NCI-H345 treated with DMSO at 0.1 percent for 48 hours (cell line): ENCODE data around the gene FCF1.

Experiments used
- DNase-seq: peaks from one replicate; lab custom pipeline; 2025; ENCODE audit not compliant: unreplicated experiment; lab: John Stamatoyannopoulos, UW

Gene FCF1

GRCh38 chr14:74712499-74713394 lies at the start of gene FCF1, which contains the start of gene AREL1:
FCF1 (plus strand) TSS chr14:74713144; CDS start chr14:74713198, 54 bp downstream.
AREL1 (minus strand) TSS chr14:74713080; CDS start chr14:74685615, 27,465 bp downstream.
- no peak for DNase-seq

GRCh38 chr14:74663884-74664283 lies 49.1 kb upstream of the FCF1 start:
- DNase-seq = no peak

GRCh38 chr14:74664717-74665116 lies 48.2 kb upstream of the FCF1 start:
- no peak for DNase-seq

DNA sequence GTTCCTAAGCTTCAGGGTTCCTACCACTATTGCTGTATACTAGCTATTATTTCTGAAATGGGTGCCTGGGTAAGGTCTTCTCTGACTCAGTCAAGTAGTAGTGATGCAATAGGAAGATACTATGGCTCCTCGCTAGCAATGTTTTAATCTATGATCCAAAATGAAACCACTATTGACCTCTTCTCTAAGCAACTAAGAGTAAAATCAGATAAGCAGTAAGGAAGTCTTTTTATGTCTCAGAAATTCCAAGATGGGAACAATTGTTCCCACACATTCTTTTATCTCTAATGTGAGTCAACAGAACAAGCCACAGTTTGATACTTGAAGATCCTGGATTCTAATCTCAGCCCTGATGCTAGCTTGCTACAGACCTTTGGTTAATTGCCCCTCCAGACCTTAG lies 45.2 kb upstream of the FCF1 start:
- no peak for DNase-seq

GRCh38 chr14:74669256-74669655 lies 43.7 kb upstream of the FCF1 start:
- DNase-seq = no peak

- DNase-seq = no peak
Observed at GRCh38 chr14:74669846-74670245, 43.1 kb upstream of the FCF1 start.

DNA sequence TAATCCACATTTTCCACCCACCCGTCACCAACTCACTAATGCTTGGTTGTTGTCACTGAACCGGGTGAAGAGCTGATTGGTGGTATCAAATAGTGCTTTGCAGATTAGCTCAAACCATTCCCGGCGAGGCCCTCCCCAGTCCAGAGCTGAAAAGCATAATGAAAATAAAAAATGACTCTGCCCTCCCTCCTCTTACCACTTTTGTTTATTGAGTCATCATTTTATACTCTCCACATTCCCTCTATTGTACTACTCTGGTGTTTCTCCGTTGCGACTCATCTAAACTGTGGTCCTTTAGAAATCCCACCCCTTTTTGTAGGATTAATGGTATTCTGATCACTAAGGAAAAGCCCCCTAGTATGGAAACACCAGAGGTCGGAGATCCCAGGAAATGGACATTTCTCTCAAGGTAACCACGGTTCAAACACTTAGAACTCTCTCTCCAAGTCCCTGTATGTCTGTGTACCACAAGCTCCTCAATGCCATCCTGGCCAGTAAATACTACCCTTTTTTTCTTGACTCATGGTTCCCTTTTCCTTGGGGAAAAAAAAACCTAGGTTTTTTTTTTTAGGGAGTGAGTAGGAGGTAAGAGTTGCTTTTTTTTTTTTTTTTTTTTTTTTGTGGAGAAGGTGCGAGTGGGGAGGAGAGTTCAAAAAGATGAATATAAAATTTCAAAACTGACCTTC lies 42.1 kb upstream of the FCF1 start:
- no peak for DNase-seq

DNA sequence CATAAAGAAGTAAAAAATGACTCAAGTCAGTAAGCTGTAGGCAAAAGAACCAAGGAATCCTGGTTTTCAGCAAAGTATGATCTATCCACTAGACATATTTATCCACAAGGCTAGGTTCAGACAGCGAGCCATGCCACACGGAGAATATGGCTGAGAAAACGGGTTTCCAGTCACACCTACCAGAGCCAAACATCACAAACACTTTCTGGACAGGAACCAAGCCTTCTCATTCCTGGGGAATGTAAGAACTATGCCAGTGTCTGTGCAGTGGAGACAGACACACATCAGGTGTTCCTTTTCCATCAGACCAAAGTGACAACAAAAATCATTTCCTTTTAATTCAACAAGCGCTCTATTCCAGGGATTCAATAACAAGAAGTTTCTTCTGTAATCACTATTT lies 41.2 kb upstream of the FCF1 start:
- DNase-seq = no peak

DNA sequence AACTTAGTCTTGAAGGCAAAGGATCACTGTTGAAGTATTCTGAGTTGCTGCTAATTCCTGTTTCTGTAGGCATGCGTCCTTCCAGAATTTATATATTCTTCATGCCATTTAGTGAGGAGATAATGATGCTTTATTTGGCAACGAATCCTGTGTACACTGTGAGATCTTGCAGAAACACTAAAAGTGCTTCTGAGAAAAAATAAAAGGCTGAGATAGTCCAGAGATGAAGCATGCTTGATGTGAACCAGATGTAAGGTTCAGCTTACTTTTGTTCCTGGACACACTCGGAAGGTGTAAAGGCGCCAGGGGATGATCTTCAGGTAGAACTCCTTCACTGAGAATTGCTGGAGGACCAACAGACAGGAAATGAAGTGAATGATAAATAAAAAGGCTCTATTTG lies 39.2 kb upstream of the FCF1 start:
- no peak for DNase-seq

GRCh38 chr14:74675219-74675618 lies 37.7 kb upstream of the FCF1 start:
- DNase-seq = no peak

DNA sequence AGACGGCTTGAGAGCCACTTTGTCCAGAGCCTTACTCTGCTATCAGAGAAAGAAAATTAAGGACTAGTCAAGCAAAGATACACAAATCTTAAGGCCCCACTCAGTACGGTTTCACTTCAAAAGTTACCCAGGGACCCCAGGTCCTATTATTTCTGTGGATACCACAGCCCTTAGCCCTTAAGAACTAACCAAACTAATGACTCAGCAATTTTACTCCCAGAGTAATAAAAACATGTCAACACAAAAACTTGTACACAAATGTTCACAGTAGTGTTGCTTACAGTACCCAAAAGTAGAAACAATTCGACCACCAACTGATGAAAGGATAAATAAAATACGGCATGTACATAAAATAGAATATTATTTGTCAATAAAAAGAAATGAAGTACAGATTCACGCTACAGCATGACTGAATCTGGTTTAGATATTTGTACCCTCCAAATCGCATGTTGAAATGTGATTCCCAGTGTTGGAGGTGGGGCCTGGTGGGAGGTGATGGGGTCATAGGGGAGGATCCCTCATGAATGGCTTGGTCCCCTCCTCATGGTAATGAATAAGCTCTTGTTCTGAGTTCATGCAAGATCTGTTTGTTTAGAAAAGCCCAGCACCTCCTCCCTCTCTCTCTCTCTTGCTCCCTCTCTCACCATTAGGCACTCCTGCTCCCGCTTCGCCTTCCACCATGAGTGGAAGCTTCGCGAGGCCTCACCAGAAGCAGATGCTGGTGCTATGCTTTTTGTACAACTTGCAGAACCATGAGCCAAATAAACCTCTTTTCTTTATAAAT lies 30.6 kb upstream of the FCF1 start:
- no peak for DNase-seq

DNA sequence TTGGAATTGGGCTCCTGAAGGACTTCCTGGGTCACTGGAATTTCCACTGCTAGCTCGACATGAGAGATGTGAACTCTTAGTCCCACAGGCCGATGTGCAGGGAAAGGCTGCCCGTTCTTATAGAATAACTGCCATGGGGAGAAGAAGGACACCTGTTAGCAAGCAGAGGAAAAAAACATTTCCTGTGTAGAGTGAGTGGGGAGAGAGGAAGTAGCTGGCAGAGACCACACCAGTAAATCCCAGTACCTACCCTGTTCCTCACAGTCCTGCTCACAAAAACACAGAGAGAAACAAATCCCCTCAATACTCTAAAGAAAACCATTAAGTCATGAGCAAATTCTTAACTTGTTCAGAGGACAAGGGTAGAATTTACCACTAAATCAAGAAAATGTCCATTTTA lies 29.5 kb upstream of the FCF1 start:
- no peak for DNase-seq

GRCh38 chr14:74684434-74684833 lies 28.5 kb upstream of the FCF1 start:
- no peak for DNase-seq

- no peak for DNase-seq
Observed at GRCh38 chr14:74685056-74685455, 27.9 kb upstream of the FCF1 start.

DNA sequence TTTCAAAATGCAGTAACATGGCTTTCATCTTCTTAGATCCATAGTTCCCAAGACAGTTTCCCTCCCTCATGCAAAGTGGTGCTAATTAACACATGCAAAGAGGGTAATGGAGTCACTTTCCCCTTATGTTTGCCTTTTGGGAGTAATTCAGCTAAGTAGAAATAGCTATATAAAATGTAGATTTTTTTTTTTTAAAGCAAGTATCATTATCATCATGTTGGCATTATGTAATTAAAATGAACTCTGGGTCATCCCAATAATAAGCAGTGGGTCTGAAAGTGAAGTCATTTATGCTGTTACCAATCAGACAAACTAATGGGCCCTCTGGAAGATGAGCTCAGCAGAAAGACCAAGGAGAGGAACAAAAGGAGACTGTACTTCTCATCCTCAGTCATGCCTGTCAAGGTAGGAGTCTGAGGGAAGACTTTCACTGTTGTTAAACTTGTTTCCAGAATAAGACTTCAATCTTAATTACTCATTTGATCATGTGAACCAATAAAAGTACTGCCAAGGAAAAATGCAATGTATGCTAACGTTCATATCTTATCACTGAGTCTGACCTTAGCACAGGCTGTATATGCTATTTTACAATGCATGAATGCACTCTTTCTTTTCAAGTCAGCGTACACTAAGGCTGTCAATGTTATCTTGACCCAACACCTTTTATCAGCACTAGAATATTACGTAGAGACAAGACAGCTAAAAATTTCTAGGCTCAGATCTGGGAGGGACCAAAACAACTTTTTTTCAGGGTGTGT lies 26.8 kb upstream of the FCF1 start:
- DNase-seq = no peak

GRCh38 chr14:74691456-74691855 lies 21.5 kb upstream of the FCF1 start:
- no peak for DNase-seq

DNA sequence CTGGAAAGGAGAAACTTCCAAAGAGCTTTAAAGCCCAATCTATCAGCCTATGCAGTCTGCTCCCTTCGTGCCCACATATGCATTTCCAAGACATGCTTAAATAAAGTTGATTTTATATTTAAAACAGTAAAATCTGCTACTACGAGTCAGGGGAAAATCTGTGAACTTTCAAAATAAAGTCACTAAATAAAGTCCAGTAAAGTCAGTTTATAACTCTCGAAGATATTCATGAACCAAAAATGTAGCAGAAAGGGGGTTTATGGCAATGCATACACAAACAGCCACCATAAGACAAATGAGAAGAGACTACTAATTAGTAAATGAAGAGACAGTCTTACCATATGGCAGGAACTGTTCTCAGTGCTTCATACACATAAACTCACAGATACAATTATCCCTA lies 19.8 kb upstream of the FCF1 start:
- DNase-seq = no peak

DNA sequence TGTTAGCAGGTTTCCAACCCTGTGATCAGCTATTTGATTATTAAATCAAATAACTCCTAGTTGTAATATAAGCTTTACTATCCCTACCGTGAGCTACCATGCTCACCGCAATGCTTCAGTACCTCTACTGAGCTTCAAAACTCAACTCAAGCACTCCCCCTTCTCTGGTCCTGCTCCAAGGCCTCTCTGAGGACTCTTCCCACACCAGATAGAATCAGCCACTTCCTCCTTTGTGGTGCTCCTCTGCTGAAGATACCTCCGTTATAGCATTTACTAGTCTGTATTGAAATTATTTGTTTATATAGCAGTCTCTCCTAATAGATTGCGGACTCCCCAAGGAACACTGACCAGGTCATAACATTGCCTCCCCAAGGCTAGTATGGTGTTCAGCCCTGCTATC lies 17.5 kb upstream of the FCF1 start:
- DNase-seq = no peak

DNA sequence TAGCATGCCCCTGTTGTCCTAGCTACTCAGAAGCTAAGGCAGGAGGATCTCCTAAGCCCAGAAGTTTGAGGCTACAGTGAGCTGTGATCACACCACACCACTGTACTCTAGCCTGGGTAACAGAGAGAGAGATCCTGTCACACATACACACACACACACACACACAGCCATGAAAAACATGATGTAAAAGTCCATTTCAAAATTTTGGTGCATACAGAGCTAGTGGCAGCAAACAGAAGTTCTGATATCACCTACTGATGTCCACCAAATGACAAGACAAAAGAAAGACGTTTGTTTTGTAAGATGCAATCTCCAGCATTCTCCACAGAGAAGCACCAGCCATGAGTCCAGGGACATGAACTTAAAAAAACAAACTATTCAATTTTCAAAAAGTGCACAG lies 15.9 kb upstream of the FCF1 start:
- DNase-seq = no peak

DNA sequence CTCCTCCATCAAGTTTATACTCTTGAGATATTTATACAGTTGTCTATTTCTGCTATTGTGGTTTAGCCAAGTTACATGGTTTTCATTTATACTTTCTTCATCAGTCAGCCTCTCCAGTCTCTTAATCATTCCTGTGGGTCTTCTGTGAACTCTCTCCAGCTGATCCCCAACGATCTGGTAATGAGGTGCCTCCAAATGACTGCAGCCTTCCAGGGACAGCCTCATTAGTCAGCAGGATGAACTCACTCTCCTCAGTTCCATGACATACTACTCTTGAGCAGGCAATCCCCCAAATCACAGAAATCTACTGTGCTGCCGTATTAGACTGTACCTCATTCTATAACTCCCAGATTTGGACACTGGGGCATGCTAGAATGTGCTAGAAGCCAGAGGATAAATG lies 15.4 kb upstream of the FCF1 start:
- DNase-seq = no peak

GRCh38 chr14:74697976-74698375 lies 15.0 kb upstream of the FCF1 start:
- DNase-seq = no peak
